ENCODE data around the gene SYNJ2. TPM values are rescaled to one million over a fixed set of nuclear protein-coding genes. Genes with fewer than 3 reads are reported as not detected.

The SYNJ2 gene
- total and polyA plus RNA-seq, 7 donors, result 2.6 to 30.2 (median 6.1) TPM

DNA sequence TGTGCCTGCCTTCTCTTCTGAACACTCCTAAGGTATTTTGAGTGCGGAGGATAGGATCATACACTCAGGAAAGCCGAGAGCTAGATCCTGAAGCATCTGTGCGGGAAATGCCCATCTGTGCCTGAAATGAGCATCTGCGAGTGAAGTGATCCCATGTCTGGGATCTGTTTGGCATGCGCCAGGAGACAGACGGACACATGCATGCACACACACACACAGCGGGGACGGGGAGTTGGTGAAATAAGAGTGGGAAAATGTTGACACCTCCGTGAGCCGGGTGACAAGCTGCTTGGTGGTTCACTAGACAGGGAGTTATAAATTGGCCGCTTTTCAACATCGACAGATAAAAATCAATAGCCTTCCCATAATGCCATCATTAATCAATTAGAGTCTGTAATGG, 13.8 kb downstream of the SYNJ2 start:
- ATAC-seq, result no peak
- intact Hi-C loops (cut with DNase I), result no loop called here
- H3K27me3 ChIP-seq (ENCODE audit: insufficient read depth in 3 of 3, low read length in 2 of 3), result no peaks in the 10 kb centered on the region
- no peaks in the 10 kb centered on the region for H3K9me3 ChIP-seq
- H3K4me3 ChIP-seq, result no peak overlapping the region
- TF ChIP-seq, protein P1, sequence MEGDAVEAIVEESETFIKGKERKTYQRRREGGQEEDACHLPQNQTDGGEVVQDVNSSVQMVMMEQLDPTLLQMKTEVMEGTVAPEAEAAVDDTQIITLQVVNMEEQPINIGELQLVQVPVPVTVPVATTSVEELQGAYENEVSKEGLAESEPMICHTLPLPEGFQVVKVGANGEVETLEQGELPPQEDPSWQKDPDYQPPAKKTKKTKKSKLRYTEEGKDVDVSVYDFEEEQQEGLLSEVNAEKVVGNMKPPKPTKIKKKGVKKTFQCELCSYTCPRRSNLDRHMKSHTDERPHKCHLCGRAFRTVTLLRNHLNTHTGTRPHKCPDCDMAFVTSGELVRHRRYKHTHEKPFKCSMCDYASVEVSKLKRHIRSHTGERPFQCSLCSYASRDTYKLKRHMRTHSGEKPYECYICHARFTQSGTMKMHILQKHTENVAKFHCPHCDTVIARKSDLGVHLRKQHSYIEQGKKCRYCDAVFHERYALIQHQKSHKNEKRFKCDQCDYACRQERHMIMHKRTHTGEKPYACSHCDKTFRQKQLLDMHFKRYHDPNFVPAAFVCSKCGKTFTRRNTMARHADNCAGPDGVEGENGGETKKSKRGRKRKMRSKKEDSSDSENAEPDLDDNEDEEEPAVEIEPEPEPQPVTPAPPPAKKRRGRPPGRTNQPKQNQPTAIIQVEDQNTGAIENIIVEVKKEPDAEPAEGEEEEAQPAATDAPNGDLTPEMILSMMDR (IDR thresholded peaks at IDR 0.05), result no peak
- 96 to 98% (median 97%) methylated on average over 12 of the region's 12 CpGs for WGBS, 3 donors
- no peak for DNase-seq
- no peaks in the 10 kb centered on the region for H3K36me3 ChIP-seq (ENCODE audit: insufficient read depth in 1 of 2, low read depth in 1 of 2)
- no peak overlapping the region for H3K27ac ChIP-seq
- H3K4me1 ChIP-seq, result peaks cover 8% of the 10 kb centered on the region

GRCh38 chr6:157996201-157996712, 14.6 kb downstream of the SYNJ2 start:
- WGBS, 3 donors, result 84 to 88% (median 84%) methylated on average over 7 of the region's 7 CpGs
- no peak overlapping the region for H3K4me3 ChIP-seq
- no peak for ATAC-seq

DNA sequence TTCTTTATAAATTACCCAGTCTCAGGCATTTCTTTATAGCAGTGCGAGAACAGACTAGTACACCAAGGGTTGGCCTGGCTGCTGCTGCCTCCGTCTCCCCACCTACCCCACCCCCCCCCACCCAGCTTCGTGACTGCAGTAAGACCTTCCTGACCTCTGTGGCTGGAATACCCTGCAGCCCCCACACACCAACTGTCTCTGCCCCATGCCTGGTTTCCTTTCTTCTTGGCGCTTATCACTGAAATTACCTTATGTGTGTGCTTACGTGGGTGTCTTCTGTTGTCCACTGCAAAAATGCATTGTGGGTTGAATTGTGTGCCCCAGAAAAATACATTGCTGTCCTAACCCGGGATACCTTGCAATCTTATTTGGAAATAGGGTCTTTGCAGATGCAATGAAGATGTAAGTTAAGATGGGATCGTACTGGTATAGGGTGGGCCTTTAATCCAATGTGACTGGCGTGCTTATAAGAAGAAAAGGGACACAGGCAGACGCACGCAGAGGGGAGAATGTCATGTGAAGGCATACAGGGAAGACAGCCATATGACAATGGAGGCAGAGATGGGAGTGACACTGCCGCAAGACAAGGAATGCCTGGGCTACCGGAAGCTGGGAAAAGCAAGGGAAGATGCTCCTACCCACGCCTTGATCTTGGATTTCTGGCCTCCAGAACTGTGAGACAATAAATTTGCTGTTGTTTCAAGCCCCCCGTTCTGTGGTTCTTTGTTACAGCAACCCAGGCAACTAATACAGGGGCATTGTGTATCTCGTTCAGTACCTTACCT, 15.4 kb downstream of the SYNJ2 start:
- TF ChIP-seq, protein P1 (IDR thresholded peaks at IDR 0.05), result no peak
- H3K4me1 ChIP-seq, result peaks cover 4% of the 10 kb centered on the region
- intact Hi-C loops (cut with DNase I), result no loop called here

More at GRCh38 chr6:157996201-157996712, 14.6 kb downstream of the SYNJ2 start:
- H3K36me3 ChIP-seq (ENCODE audit: insufficient read depth in 1 of 2, low read depth in 1 of 2), result no peaks in the 10 kb centered on the region
- no peak for DNase-seq
- intact Hi-C loops (cut with DNase I), result no loop called here
- no peaks in the 10 kb centered on the region for H3K9me3 ChIP-seq
- TF ChIP-seq, protein P1 (IDR thresholded peaks at IDR 0.05), result no peak
- no peak overlapping the region for H3K27ac ChIP-seq
- no peaks in the 10 kb centered on the region for H3K27me3 ChIP-seq (ENCODE audit: insufficient read depth in 3 of 3, low read length in 2 of 3)
- peaks cover 4% of the 10 kb centered on the region for H3K4me1 ChIP-seq

GRCh38 chr6:157997893-157998608, 16.4 kb downstream of the SYNJ2 start:
- H3K27ac ChIP-seq, result no peak overlapping the region
- peaks cover 12% of the 10 kb centered on the region for H3K4me1 ChIP-seq
- H3K27me3 ChIP-seq (ENCODE audit: insufficient read depth in 3 of 3, low read length in 2 of 3), result no peaks in the 10 kb centered on the region
- no peaks in the 10 kb centered on the region for H3K36me3 ChIP-seq (ENCODE audit: insufficient read depth in 1 of 2, low read depth in 1 of 2)
- H3K4me3 ChIP-seq, result no peak overlapping the region
- DNase-seq, result no peak
- intact Hi-C loops (cut with DNase I), result no loop called here
- H3K9me3 ChIP-seq, result no peaks in the 10 kb centered on the region
- ATAC-seq, result no peak
- TF ChIP-seq, protein P1 (IDR thresholded peaks at IDR 0.05), result no peak
- WGBS, 3 donors, result 83 to 87% (median 84%) methylated on average over 6 of the region's 6 CpGs

More for the DNA sequence above, 15.4 kb downstream of the SYNJ2 start:
- Histone ChIP-seq H3K27me3 (ENCODE audit: insufficient read depth in 3 of 3, low read length in 2 of 3) (no peaks in the 10 kb centered on the region), H3K9me3 (no peaks in the 10 kb centered on the region), H3K27ac (no peak overlapping the region), H3K36me3 (ENCODE audit: insufficient read depth in 1 of 2, low read depth in 1 of 2) (no peaks in the 10 kb centered on the region), H3K4me3 (no peak overlapping the region)
- 93 to 95% (median 94%) methylated on average over 15 of the region's 15 CpGs for WGBS, 3 donors
- DNase-seq, result no peak
- ATAC-seq, result no peak
